Uterus (tissue), 2 donors: ENCODE measurements around the gene AUNIP.

Experiments used
- POLR2A ChIP-seq, 2 donors: fragments of 450-650 bp; IDR thresholded peaks; one replicate each; pipeline ENCODE4 v1.6.1; 2016; ENCODE audit warnings: antibody characterized with exemption in 2 of 2, mild to moderate bottlenecking in 1 of 2, moderate library complexity in 1 of 2
- TF ChIP-seq, protein P1 (sequence below), 4 experiments: fragments of 200-600 bp in 2 of 4; fragments of 450-650 bp in 2 of 4; sonication (generic) in 2 of 4; IDR thresholded peaks; one replicate each; pipeline ENCODE4 v1.5.1; 2016 to 2019; ENCODE audit warnings: antibody characterized with exemption in 4 of 4, mild to moderate bottlenecking in 2 of 4, moderate library complexity in 1 of 4

DNA sequence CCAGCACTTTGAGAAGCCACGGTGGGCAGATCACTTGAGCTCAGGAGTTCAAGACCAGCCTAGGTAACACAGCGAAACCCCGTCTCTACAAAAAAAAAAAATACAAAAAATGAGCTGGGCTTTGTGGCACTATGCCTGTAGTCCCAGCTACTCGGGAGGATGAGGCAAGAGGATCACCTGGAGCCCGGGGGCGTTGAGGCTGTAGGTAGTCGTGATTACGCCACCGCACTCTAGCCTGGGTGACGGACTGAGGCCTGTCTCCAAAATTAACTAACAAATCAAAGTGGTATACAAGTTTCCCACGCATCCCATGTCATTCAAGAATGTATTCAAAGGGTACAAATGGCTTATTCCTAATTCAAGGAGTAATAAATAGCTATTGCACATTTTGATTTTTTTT is 2.4 kb downstream of the AUNIP start:
- TF ChIP-seq POLR2A (IDR thresholded peaks at IDR 0.05) = no peak
- TF ChIP-seq, protein P1, sequence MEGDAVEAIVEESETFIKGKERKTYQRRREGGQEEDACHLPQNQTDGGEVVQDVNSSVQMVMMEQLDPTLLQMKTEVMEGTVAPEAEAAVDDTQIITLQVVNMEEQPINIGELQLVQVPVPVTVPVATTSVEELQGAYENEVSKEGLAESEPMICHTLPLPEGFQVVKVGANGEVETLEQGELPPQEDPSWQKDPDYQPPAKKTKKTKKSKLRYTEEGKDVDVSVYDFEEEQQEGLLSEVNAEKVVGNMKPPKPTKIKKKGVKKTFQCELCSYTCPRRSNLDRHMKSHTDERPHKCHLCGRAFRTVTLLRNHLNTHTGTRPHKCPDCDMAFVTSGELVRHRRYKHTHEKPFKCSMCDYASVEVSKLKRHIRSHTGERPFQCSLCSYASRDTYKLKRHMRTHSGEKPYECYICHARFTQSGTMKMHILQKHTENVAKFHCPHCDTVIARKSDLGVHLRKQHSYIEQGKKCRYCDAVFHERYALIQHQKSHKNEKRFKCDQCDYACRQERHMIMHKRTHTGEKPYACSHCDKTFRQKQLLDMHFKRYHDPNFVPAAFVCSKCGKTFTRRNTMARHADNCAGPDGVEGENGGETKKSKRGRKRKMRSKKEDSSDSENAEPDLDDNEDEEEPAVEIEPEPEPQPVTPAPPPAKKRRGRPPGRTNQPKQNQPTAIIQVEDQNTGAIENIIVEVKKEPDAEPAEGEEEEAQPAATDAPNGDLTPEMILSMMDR (IDR thresholded peaks at IDR 0.05) = no peak
